CD4-positive, alpha-beta T cell treated with Interleukin-12 subunit alpha and Interleukin-12 subunit beta, for 1 hour (primary cell): ENCODE results near the gene PLCH1.

ENCODE experiments used
- DNase-seq: peaks from one replicate; pipeline ENCODE4 v3.0.0-alpha.2; 2020

PLCH1 gene

DNA sequence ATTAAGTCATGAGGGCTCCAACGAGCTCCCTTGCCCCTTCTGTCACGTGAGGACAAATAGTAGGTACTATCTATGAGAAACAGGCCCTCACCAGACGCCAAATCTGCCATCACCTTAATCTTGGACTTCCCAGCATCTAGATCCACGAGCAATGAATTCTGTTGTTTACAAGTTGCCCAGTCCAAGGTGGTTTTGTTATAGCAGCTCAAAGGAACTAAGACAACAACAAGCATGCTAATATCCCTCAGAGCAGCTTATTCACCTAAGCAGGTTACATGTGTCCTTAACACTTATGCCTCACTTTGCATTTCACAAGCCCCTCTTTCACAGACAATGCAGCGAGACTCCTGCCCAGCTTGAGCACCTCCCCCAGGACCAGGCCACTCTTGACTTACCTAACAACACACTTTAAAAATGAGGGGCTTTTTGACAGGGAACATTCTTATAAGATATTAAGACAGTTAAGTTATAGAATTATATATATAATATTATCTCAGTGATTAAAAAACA is 219.5 kb downstream of the PLCH1 start:
- no peak for DNase-seq

DNA sequence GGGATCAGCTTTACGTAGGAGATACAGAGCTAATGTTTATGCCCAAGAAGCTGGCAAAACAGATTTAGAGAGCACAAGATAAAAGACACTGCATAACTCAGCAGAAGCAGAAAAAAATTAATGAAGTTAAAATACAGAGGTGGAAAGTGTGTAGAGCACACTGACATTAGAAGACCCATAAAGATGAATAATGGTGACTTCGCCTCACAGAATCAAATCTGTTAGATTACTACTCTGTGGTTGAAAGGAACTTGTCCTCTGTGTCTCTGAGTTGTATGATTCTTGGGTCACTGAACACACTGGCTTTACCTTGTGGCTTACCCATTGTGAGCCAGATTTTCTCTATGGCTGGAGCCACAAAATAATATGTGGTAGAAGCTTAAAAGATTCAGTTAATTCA is 224.4 kb downstream of the PLCH1 start:
- no peak for DNase-seq

DNA sequence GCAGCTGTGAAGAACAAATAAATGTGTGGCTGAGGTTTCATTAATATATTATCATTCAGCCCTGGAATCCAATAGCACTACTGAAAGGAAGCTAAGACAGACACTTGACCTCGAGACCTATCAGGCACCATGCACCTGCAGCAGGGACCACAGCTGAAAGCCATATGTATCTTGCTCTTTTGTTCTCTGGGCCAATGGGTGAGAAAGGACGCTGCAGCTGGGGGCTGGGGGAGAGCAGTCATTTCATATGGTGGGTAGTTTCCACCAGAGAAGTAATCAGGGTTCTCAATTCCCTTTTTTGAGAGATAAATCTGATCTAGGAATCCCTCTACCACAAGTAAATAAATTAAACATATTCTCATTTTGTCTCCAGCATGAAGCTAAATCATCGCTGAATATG is 225.8 kb downstream of the PLCH1 start:
- DNase-seq = no peak

DNA sequence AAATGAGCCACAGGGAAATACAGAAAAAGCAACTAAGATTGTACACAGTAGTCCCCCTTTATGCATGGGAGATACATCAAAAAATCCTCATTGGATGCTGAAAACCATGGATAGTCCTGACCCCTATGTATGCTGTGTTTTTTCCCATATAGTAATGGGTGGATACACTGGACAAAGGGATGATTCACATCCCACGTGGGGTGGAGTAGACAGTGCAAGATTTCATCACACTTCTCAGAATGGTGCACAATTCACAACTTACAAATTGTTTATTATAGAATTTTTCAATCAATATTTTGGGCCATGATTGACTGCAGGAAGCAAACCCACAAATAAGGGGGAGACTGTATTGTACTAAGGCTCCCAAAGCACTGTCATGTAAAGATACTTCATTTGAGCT is 227.0 kb downstream of the PLCH1 start:
- DNase-seq = no peak

GRCh38 chr3:155516439-155516838 is 228.4 kb downstream of the PLCH1 start:
- no peak for DNase-seq

- no peak for DNase-seq
Measured at GRCh38 chr3:155512867-155513261, 232.0 kb downstream of the PLCH1 start.

GRCh38 chr3:155512175-155512866 is 232.6 kb downstream of the PLCH1 start:
- DNase-seq = no peak

GRCh38 chr3:155504682-155505081 is 240.2 kb downstream of the PLCH1 start:
- DNase-seq = no peak

DNA sequence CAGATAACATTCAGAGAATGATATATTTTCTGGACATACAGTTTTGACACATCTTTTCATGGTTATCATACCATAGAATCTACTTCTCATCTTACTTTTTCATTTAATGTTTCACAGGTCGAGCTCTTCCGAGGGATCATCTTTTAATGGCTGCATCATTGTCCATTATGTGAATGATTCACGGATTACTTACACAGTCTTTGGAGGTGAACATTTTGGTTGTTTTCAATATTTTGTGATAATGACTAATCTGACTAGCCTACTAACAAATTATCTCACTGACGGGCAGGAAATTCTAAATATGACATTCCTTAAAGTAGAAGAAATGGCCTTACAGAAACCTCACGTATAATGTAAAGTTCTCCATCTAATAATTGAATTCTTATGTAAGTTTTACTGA is 242.2 kb downstream of the PLCH1 start:
- no peak for DNase-seq

DNA sequence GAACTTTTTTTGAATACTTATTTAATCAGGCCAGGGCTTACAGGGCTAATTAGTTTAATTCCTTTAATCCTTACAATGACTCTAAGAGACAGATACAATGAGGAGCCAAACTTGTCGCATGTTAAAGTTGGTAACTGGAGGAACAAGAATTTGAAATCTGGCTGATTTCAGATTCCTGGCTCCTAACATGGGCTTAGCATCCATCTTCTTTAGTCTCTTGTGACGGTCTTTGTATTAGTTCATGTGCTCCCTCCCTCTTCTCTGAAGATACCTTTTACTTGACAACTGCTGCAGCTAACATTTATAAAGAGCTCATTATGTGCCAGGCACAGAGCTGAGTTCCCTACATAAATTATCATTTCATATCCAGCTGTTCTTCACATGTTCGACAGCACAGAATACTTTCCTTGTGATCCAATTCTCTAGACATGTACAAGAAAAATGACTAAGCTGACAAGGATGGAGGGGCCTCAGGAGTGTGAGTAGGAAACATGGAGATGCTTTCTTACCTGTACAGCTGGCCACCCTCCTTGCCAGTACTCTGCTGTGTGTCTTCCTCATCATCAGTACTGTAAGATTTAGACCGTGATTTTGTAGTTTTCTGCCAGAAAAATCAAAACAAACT is 244.6 kb downstream of the PLCH1 start:
- no peak for DNase-seq

GRCh38 chr3:155497930-155498647 is 246.8 kb downstream of the PLCH1 start:
- no peak for DNase-seq

DNA sequence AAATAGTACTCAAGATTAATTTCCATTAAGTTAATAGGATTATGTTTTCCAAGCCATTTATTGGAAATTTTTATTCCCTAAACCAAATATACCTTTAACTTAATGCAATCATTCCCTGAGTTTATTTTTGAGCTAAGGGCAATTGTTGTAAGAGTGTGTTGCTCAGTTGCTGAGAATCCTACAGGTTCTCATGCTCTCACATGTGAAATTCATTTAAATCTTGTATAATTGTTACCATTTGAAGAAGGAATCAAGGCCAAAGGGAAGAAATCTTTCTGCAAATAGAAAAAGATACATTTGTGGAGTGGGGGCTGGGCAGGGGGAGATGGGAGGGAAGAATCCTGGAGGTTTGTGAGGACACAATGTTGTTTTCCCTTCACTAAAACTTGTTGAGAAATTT is 248.7 kb downstream of the PLCH1 start:
- no peak for DNase-seq

- no peak for DNase-seq
Measured at GRCh38 chr3:155495387-155495786, 249.5 kb downstream of the PLCH1 start.

GRCh38 chr3:155494332-155494731 is 250.5 kb downstream of the PLCH1 start:
- DNase-seq = no peak

DNA sequence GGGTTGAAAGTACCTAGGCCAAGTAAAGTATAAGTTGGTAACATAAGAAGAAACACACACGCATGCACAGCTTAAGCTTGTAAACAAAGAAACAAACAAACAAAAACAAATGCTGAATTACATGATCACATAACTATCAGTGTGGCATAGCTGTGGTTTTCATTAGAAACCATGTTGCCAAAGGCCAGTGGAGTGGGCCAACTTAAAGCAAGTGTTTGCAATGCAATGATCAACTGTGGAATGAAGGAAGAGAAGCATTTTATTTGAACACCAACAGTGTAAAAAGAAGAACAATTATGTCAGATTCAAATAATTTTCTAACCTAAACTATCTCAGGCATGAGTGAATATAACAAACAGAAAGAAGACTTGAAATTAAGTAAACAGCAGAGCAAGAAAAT is 252.0 kb downstream of the PLCH1 start:
- no peak for DNase-seq

- no peak for DNase-seq
Measured at GRCh38 chr3:155491696-155492095, 253.2 kb downstream of the PLCH1 start.

DNA sequence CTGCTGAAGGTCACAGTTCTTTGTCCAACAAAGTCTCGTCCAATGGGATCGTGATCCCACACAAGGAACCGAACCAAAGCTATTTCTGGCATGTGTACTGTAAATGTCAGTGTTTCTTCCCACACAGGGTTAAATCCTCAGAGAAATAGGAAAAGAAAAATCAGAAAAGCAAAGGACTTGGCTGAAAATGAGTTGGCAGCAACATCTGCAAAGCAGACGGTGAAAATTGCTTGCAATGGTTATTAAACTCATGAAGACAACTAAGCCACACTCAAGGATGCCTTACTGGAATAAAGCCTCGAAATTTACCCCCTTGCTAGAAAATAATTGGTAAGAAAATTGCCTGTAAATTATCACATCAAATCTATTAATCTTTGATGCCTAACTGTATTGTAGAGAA is 256.2 kb downstream of the PLCH1 start:
- DNase-seq = no peak

DNA sequence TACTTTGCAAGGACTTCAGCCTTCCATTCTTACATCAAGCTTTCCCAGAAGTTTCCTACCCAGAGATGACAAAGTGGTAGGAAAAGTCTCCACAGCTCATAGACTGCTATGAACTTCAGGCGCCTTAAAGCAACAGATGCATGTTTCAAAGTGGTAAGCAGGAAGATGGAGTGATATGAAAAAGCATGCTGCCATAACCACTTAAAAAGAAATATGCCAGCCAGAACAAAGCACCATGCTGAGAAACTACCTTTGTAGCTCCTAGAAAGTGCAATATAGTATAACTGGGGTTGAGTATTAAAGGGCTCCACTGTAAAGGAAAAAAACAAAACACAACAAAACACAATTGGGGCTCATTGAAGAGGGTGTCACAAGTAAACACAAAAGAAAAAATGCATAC is 259.0 kb downstream of the PLCH1 start:
- DNase-seq = no peak

GRCh38 chr3:155481591-155481990 is 263.3 kb downstream of the PLCH1 start:
- no peak for DNase-seq

GRCh38 chr3:155481089-155481488 is 263.8 kb downstream of the PLCH1 start:
- DNase-seq = no peak

- no peak for DNase-seq
Measured at GRCh38 chr3:155465664-155466063, 279.2 kb downstream of the PLCH1 start.

DNA sequence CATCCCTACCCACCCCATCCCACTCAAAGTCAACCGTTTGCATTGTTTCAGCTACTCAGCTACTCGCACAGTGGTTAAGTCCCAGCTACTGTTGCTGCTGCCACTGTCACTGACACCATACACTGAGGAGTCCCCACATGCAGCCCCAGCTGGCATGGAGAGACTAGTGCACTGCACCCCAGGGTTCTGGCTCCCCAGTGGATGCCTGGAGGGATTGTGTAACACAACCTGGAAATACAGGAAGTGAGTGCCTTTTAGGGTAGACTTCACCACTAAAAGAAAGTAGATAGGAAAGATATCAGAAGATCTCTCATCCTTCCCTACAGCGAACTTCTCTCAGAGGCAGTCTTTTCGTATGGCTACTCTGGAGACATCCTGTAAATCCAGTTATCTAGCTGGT is 282.2 kb downstream of the PLCH1 start:
- no peak for DNase-seq

GRCh38 chr3:155457591-155457990 is 287.3 kb downstream of the PLCH1 start:
- DNase-seq = no peak

GRCh38 chr3:155455765-155456164 is 289.1 kb downstream of the PLCH1 start:
- no peak for DNase-seq
